ENCODE data around the gene GABRP. TPM values are rescaled to one million over a fixed set of nuclear protein-coding genes. Genes with fewer than 3 reads are reported as not detected.

Gene GABRP, protein sequence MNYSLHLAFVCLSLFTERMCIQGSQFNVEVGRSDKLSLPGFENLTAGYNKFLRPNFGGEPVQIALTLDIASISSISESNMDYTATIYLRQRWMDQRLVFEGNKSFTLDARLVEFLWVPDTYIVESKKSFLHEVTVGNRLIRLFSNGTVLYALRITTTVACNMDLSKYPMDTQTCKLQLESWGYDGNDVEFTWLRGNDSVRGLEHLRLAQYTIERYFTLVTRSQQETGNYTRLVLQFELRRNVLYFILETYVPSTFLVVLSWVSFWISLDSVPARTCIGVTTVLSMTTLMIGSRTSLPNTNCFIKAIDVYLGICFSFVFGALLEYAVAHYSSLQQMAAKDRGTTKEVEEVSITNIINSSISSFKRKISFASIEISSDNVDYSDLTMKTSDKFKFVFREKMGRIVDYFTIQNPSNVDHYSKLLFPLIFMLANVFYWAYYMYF
- 0.49 TPM for total RNA-seq
- long read RNA-seq, result 0 reads

DNA sequence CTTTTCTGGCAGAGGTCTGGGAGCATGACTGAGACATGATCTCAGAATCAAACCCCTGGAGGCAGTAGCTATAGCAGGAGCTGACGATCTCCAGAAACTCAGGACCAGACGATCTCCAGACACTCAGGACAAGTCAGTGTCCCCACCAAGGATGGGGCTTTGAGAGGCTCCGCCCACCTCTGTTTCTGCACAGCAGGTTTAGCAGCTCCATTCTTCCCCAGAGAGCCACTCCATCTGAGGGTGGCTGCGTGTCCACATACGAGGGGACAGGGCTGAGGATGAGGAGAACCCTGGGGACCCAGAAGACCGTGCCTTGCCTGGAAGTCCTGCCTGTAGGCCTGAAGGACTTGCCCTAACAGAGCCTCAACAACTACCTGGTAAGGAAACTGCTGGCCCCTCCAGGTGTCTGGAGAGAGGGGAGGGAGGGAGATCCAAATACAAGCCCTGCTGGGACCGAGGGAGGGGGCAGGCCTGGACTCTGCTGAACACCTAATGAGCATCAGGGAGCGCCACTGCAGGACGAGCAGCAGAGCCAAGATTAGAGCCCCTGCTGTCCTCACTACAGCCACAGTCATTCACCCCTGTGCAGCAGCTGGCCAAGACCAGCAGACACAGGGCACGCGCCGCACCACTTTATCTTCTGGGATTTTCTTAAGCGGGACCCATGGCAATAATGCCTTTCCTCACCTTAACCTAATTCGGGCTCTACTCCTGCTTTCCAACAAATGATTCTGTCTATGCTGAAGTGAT lies at the start of gene GABRP:
GABRP (plus strand) TSS at position 228 of the 750 bp plus-strand sequence. CDS start 4,891 bp downstream, outside the sequence.
- Histone ChIP-seq H3K4me3 (no peak within 1 kb of the TSS), H3K9me3 (replicated peaks) (no peaks in the 10 kb centered on the region), H3K27ac (replicated peaks) (peak within 1 kb of the TSS; percentile 63), H3K27me3 (ENCODE audit: low read depth) (no peaks in the 10 kb centered on the region), H3K36me3 (no peaks in the 10 kb centered on the region), H3K4me1 (peaks cover 55% of the 10 kb centered on the region)
- TF ChIP-seq, protein P1, sequence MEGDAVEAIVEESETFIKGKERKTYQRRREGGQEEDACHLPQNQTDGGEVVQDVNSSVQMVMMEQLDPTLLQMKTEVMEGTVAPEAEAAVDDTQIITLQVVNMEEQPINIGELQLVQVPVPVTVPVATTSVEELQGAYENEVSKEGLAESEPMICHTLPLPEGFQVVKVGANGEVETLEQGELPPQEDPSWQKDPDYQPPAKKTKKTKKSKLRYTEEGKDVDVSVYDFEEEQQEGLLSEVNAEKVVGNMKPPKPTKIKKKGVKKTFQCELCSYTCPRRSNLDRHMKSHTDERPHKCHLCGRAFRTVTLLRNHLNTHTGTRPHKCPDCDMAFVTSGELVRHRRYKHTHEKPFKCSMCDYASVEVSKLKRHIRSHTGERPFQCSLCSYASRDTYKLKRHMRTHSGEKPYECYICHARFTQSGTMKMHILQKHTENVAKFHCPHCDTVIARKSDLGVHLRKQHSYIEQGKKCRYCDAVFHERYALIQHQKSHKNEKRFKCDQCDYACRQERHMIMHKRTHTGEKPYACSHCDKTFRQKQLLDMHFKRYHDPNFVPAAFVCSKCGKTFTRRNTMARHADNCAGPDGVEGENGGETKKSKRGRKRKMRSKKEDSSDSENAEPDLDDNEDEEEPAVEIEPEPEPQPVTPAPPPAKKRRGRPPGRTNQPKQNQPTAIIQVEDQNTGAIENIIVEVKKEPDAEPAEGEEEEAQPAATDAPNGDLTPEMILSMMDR (IDR thresholded peaks at IDR 0.05; ENCODE audit: borderline replicate concordance), result no peak
- intact Hi-C loops (cut with micrococcal nuclease), result no loop called here
- DNase-seq, result no peak

DNA sequence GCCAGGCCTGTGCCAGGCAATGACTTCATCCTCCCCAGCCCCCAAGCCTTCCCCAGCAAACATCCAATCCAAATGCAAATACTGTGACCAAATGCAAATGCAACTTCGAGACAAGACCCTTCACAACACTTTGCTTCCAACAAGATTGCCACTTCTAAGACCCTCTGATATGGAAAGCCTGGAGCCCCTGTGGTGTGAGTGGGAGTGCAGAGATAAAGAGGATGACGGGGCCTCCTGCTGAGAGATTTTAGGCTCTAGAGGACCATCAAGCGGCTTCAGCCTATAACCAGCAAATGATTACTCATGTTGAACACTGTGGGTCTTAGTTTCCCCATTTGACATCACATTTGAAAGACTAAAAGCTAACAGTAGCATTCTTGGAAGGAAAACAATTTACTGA lies 46.6 kb upstream of the GABRP start:
- Histone ChIP-seq H3K4me1 (no peaks in the 10 kb centered on the region), H3K36me3 (no peaks in the 10 kb centered on the region), H3K27me3 (ENCODE audit: low read depth) (no peaks in the 10 kb centered on the region), H3K4me3 (no peak overlapping the region), H3K9me3 (replicated peaks) (peaks cover 13% of the 10 kb centered on the region), H3K27ac (replicated peaks) (no peak overlapping the region)
- intact Hi-C loops (cut with micrococcal nuclease), result no loop called here
- TF ChIP-seq, protein P1 (IDR thresholded peaks at IDR 0.05; ENCODE audit: borderline replicate concordance), result no peak
- no peak for DNase-seq

DNA sequence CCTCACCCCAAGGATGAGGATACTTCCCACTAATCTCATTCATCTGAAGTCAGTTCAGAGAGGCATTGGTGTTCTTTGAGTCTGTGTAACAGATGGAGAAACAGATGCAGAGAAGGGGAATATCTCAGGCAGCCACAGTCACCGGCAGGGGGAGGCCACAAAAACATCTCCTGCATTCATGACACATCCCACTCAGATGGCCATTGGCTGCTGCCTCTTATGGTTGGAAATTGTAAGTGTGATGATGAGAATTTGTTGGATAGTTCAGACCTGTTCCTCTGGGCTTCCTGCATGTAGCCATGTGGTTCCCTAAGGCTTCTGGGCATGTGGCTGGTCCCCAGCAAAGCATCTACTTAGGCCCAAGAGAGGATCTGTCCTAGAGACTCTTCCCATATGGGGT lies 45.9 kb upstream of the GABRP start:
- Histone ChIP-seq H3K36me3 (no peaks in the 10 kb centered on the region), H3K4me3 (no peak overlapping the region), H3K27ac (replicated peaks) (no peak overlapping the region), H3K9me3 (replicated peaks) (peaks cover 13% of the 10 kb centered on the region), H3K4me1 (no peaks in the 10 kb centered on the region), H3K27me3 (ENCODE audit: low read depth) (no peaks in the 10 kb centered on the region)
- intact Hi-C loops (cut with micrococcal nuclease), result no loop called here
- TF ChIP-seq, protein P1 (IDR thresholded peaks at IDR 0.05; ENCODE audit: borderline replicate concordance), result no peak
- no peak for DNase-seq

DNA sequence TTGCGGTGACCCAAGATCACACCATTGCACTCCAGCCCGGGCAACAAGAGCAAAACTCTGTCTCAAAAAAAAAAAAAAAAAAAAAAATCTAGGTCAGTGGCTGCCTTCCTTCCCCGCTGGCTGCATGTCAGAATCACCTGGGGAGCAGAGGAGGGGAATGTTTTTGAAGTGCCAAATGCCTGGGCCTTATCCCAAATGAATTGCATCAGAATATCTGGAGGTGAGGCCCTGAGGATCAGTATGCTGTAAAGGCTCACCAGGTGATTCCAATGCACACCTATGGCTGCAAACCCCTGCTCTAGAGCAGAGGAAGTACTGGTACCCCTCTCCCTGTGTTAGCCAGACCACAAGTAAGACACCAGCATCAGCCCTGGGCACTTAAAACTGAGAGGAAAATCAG lies 44.7 kb upstream of the GABRP start:
- H3K27ac ChIP-seq (replicated peaks), result no peak overlapping the region
- peaks cover under 1% of the 10 kb centered on the region for H3K4me1 ChIP-seq
- TF ChIP-seq, protein P1 (IDR thresholded peaks at IDR 0.05; ENCODE audit: borderline replicate concordance), result no peak
- no peaks in the 10 kb centered on the region for H3K36me3 ChIP-seq
- no peaks in the 10 kb centered on the region for H3K27me3 ChIP-seq (ENCODE audit: low read depth)
- no peak overlapping the region for H3K4me3 ChIP-seq
- no peak for DNase-seq
- peaks cover 13% of the 10 kb centered on the region for H3K9me3 ChIP-seq (replicated peaks)
- intact Hi-C loops (cut with micrococcal nuclease), result no loop called here

DNA sequence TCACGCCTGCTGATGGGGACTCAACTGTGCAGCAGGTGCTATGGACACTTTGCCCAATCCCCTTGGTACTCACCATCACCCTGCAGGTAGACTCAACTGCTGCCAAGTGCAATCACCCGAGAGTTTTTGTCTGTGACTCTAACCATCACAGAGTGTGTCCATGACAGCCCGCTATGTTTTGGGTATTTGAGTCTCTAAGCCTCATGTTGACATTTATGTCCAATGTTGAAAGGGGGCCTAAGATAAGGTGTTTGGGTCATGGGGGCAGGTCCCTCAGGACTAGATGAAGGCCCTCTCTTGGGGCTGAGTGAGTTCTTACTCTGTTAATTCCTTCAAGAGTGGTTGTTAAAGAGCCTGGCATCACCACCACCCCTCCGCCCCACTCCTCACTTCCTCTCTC lies 44.1 kb upstream of the GABRP start:
- TF ChIP-seq, protein P1 (IDR thresholded peaks at IDR 0.05; ENCODE audit: borderline replicate concordance), result no peak
- no peak overlapping the region for H3K4me3 ChIP-seq
- H3K36me3 ChIP-seq, result no peaks in the 10 kb centered on the region
- DNase-seq, result no peak
- H3K27me3 ChIP-seq (ENCODE audit: low read depth), result no peaks in the 10 kb centered on the region
- H3K9me3 ChIP-seq (replicated peaks), result peaks cover 13% of the 10 kb centered on the region
- peaks cover 7% of the 10 kb centered on the region for H3K4me1 ChIP-seq
- intact Hi-C loops (cut with micrococcal nuclease), result no loop called here
- H3K27ac ChIP-seq (replicated peaks), result no peak overlapping the region

All from left ventricle myocardium inferior (tissue), 1 donor.